HG03025 (cell line): ENCODE results near the gene PTGDR2.
A peak's percentile ranks its signal among the peaks of the same experiment; 100 is the strongest.
"Not testable (repeated sequence)": the region's sequence is repeated elsewhere in the genome, so short reads cannot be mapped to it uniquely, and the experiment has no call there.

ENCODE experiments used
- ATAC-seq: cut with Tn5 transposase; IDR thresholded peaks from one replicate; pipeline ENCODE4 v1.9.1; 2021; ENCODE audit warnings: mild to moderate bottlenecking, moderate library complexity; ENCODE audit not compliant: unreplicated experiment, low FRiP score

Gene PTGDR2

GRCh38 chr11:60844045-60844869 is 11.5 kb downstream of the PTGDR2 start:
- ATAC-seq, result no peak

- no peak for ATAC-seq
Observed at GRCh38 chr11:60842668-60843600, 12.8 kb downstream of the PTGDR2 start.

GRCh38 chr11:60841797-60842667 is 13.7 kb downstream of the PTGDR2 start, which contains the start of gene CCDC86:
CCDC86 (plus strand) TSS chr11:60842113; CDS start chr11:60842125, 12 bp downstream.
- ATAC-seq, result peak; percentile 74

- no peak for ATAC-seq
Observed at GRCh38 chr11:60840470-60841430, 15.0 kb downstream of the PTGDR2 start.

- no peak for ATAC-seq
Observed at GRCh38 chr11:60838132-60838531, 17.6 kb downstream of the PTGDR2 start.

- no peak for ATAC-seq
Observed at GRCh38 chr11:60836866-60837515, 18.8 kb downstream of the PTGDR2 start.

GRCh38 chr11:60835534-60835846 is 20.3 kb downstream of the PTGDR2 start:
- ATAC-seq, result no peak

- no peak for ATAC-seq
Observed at GRCh38 chr11:60834742-60835533, 20.8 kb downstream of the PTGDR2 start.

GRCh38 chr11:60831501-60832079 is 24.2 kb downstream of the PTGDR2 start:
- ATAC-seq, result no peak

- peak; percentile 70 for ATAC-seq
Observed at GRCh38 chr11:60831143-60831500, 24.6 kb downstream of the PTGDR2 start.

GRCh38 chr11:60830478-60831142 is 25.1 kb downstream of the PTGDR2 start:
- ATAC-seq, result no peak

- no peak for ATAC-seq
Observed at GRCh38 chr11:60825790-60826189, 30.0 kb downstream of the PTGDR2 start.

GRCh38 chr11:60825118-60825517 is 30.6 kb downstream of the PTGDR2 start:
- no peak for ATAC-seq

GRCh38 chr11:60823745-60824306 is 31.9 kb downstream of the PTGDR2 start:
- ATAC-seq, result not testable (repeated sequence)

GRCh38 chr11:60821827-60822599 is 33.7 kb downstream of the PTGDR2 start:
- no peak for ATAC-seq

GRCh38 chr11:60818057-60818456 is 37.7 kb downstream of the PTGDR2 start:
- no peak for ATAC-seq
